HG03175 (cell line): Measurements from ENCODE around the gene ABCB8.

Experiments
- ATAC-seq: cut with Tn5 transposase; IDR thresholded peaks from one replicate; pipeline ENCODE4 v1.9.1; 2021; ENCODE audit warnings: mild to moderate bottlenecking, moderate library complexity; ENCODE audit not compliant: unreplicated experiment

Gene ABCB8

DNA sequence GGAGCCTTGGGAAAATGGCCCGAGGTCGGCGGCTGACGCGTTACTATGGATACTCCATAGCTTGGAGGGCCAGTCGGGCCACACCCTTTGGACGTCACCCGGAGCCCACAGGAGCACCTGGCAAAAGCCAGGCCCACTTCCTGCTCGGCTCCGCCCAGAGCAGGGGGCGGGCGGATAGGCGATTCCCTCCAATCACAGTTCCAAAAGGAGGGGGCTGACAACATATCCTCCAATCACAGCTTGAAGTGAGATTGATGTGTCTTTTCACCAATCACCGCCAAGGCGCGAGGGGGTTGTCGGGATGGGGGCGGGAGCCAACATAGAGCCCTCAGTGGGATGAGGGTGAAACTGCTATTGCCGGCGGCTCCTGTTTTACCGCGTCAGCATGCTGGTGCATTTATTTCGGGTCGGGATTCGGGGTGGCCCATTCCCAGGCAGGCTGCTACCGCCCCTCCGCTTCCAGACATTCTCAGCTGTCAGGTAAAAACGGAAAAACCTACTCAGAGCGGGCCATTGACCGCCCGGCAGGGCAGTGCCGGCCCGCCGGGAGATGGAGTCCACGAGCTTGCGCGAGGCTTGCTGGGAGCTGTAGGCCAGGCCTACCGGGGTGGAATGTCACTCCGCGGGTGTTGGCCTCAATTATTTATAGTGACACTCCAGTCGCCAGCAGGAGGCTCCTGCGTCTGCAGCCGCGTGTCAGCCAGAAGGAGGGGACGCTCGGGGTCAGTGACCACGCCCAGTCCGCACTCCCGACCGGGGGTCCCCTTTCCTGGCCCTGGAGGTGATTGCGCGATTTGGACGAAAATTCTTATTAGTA is at the start of gene ABCB8:
Gene ABCB8 (plus strand): TSS at position 320 of the 817 bp plus-strand sequence. CDS start 66 bp downstream, at position 386.
- ATAC-seq: peak; percentile 96

DNA sequence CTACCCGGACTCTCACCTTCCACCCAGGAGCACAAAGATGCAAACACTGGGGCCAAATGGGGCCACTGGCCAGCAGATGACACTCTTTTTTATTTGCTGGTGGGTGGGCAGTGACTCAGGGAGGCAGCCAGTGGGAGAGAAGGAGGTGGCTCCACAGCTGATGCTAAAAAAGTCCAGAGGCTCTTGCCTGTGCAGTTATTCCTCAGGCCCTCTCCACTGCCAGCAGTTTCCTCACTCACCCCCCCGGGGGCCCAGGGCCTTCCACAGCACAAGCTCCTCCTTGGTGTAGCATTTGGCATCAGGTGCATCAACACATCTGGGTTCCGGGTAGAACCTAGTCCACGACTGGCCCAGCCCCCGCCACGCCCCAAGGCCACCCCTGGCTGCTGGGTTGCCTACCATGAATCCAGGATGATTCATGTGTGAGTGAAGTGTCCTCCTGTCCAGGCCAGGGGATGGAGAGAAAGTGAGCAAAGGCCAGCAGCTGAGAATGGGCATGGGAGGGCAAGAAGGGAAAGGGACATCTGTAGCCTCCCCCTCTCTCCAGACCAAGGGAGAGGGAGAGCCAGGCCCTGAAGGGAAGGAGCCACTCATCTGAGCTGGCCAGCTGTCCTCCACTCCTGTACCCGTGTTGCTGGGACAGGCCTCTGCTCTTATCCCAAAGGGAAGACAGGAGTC is 48.4 kb upstream of the ABCB8 start:
- no peak for ATAC-seq

DNA sequence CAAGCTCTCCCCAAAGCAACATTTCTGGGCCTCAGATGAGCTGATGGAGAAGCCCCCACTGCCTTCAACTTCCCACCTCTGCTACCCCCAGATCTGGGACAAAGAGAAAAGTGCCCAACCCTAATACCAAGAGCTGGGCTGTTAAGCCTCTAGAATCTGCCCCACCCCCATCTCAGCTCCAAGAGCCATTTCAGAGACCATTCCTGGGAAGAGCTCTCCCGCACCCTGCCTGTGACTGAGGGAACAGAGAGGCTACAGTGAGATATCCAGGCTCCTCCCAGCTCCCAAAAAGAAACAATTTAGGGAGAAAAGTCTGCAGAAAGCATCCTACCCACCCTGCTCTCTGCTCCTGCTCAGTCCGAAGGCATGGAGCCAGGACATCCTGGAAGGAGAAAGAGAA is 47.6 kb upstream of the ABCB8 start:
- no peak for ATAC-seq

DNA sequence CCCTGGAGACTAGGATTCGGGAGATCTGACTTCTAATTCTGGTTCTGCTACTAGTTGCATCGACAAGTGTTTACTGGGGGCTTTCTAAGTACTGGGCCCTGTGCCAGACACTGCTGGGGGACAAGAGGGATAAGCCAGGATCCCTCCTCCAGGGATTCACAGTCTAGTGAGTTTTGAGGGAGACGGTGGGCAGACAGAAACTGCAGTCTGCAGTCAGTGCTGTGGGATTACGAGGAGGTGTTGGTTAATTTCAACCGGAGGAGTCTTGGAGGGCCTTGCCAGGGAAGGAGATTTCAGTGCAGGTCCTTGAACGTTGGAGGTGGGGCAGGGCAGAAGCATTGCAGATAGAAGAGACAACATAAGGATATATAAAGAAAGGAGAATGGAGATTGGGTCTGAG is 46.6 kb upstream of the ABCB8 start:
- ATAC-seq: no peak

DNA sequence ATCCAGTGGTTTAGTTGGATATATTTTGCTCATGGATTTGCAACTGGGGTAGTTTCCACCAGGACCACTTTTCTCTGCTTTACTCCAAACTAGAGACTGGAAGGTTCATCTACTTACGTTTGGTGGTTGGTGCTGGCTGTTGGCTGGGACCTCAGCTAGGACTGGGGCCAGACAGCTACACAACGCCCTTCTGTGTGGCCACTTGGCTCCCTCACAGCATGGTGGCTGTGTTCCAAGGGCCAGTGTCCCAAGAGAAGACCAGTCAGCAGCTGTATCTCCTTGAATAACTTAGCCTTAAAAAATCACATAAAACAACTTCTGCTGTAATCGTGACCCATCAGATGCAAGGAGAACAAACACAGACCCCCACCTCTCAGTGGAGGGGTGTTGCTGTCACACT is 45.9 kb upstream of the ABCB8 start:
- no peak for ATAC-seq

DNA sequence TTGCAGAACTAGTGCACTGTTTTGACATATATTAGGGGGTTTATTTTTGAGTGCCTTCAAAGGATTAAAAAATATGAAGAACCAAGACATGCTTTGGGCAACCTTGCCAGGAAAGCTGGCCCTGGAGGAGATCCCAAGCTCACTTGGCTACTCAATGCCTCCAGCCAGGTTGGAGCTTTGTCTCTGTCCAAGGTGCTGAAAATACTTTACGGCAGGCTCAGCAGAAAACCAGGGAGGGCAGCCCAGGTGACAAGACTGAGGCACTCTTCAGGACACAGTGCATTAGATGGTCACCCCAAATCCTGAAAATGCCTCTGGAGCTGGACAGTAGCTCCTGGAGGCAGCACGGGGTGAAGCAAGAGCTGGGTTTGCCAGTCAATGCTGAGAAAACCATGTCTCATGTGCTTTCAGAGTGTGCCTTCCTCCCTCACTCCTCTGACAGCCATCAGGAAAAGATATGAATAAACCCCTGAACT is 44.3 kb upstream of the ABCB8 start:
- no peak for ATAC-seq

DNA sequence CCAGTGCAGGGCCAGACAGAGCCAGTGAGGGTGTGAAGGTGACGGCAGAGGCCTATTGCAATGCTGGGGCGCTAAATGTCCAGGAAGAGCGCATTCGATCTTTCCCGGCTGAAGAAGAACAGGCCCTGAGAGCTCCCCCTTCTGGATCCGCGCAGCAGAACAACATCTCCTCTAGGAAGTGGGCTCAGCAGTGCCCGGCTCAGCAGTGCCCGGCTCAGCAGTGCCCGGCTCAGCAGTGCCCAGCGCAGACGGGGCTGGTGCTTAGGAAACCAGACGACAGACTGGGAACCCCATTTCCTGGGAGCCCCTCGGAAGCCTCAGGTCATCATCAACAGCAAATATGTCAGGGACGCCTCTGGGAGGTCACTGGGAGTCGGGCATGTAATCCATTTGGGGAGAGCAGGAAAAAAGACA is 42.1 kb upstream of the ABCB8 start:
- no peak for ATAC-seq

DNA sequence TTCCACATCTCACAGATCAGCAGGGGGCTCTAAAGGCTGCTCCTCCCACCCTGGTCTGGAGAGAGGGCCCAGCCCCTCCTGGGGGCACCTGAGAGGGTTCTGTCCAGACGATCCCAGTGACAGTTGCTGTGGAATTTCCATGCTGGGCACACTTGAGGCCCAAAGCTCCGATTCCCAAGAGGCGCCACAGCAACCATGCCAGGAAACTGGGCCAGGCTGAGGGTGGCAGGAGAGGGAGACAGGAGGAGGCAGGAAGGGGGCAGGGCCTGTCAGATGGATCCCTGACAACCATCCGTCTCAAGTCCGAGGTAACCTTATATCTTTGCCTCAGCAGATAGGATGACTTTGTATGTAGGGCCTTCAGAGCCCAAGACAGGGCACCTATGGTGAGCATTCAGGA is 41.7 kb upstream of the ABCB8 start:
- ATAC-seq: no peak

DNA sequence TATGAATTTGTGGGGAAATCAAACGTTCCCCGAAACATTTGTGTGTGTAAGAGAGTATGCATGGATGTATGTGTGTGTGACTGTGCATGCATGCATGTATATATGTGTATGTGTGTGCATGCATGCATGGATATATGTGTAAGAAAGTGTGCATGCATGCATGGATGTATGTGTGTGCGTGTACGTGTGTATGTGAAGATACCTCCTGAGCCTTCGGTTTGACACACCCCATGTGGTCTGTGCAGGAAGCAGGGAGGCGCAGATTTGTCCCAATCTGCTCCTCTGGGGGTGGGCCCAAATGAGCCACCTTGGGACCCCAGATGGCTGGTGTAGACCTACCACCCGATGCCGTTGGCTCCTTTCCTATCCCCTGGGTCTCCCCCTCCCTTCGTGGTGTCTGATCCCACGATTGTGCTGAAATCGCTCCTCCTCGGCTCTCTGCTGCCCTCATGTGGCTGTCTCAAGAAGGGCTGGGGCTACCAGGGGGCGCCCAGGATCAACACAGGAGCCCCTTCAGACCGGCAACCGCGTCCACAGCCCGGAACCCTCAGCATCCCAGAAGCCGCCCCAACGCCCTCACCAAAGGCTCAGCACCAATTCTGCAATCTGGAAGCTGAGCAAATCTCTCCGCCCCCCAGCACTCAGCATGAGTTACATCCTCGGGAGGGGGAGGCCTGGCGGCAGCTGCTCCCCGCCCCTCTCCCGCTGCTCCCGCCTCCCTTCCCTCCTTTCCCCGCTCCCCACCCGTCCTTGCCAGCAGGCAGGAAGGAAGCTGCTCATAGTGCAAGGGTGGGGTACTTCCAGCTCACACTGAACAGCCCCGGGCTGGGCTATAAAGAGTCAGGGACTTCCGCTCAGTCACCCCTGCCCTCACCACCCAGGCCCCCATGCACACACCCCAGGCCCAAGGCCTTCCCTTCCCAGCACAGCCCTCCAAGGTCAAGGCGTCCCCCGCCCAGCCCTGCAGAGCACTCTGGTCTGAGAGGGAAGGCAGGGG is 39.7 kb upstream of the ABCB8 start:
- ATAC-seq: no peak

DNA sequence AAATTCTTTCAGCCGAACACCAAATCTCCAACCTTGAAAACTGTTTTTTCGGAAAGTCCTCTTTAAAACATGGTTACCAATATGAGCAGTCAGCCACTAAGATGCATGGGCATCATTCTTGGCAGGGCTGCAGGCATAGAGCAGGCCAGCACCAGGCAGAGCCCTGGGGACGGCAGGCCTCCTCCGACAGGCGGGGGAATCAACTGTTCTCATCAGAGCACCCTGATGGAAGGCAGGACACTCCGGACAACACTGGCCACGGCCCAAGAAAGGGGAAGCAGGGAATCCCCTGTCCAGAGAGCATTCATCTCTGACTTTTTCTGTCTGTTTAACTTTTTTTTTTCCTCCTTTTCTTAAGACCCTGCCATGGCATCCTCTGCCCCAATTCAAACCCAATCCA is 38.8 kb upstream of the ABCB8 start:
- ATAC-seq: no peak

DNA sequence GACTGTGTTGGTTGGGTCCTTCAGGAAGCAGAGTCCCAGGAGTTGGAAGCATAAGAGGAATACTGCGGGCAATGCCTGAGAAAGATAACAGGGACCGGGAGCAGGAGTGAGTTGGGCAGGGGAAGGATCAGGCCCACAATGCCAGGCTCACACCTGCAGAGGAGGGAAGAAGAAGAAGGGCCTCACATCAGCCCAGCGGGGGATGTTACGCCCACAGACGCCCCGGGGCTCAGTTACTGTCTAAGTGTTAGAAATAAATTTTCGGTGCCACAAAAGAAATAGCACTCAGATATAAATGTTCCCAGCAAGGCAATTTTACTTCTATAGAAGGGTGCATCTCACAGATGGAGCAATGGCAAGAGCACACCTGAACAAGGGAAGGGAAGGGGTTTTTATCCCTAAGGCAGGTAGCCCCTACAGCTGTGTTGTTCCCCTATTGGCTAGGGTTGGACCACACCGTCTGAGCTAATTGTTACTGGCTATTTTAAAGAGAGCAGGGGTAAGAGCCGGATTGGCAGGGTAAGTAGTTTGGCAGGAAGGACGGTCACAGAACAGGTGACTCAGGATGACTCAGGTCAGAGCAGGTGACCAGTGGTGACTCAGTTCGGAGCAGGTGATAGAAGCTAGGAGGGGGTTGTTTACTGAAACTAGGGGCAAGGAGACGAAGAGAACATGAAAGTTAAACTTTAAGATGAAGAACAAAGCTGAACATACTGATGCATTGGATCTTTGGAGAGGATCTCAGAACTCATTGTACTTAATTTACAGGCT is 37.6 kb upstream of the ABCB8 start, which contains the start of gene NOS3:
Gene NOS3 (plus strand): TSS at position 602 of the 771 bp plus-strand sequence. CDS start 2,787 bp downstream, outside the sequence.
- no peak for ATAC-seq

DNA sequence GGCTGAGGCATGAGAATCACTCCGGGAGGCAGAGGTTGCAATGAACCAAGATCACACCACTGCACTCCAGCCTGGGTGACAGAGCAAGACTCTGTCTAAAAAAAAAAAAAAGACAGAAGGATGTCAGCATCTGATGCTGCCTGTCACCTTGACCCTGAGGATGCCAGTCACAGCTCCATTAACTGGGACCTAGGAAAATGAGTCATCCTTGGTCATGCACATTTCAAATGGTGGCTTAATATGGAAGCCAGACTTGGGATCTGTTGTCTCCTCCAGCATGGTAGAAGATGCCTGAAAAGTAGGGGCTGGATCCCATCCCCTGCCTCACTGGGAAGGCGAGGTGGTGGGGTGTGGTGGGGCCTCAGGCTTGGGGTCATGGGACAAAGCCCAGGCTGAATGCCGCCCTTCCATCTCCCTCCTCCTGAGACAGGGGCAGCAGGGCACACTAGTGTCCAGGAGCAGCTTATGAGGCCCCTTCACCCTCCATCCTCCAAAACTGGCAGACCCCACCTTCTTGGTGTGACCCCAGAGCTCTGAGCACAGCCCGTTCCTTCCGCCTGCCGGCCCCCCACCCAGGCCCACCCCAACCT is 36.1 kb upstream of the ABCB8 start:
- ATAC-seq: no peak

DNA sequence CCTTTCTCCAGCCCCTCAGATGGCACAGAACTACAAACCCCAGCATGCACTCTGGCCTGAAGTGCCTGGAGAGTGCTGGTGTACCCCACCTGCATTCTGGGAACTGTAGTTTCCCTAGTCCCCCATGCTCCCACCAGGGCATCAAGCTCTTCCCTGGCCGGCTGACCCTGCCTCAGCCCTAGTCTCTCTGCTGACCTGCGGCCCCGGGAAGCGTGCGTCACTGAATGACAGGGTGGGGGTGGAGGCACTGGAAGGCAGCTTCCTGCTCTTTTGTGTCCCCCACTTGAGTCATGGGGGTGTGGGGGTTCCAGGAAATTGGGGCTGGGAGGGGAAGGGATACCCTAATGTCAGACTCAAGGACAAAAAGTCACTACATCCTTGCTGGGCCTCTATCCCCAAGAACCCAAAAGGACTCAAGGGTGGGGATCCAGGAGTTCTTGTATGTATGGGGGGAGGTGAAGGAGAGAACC is 35.4 kb upstream of the ABCB8 start:
- peak; percentile 55 for ATAC-seq

DNA sequence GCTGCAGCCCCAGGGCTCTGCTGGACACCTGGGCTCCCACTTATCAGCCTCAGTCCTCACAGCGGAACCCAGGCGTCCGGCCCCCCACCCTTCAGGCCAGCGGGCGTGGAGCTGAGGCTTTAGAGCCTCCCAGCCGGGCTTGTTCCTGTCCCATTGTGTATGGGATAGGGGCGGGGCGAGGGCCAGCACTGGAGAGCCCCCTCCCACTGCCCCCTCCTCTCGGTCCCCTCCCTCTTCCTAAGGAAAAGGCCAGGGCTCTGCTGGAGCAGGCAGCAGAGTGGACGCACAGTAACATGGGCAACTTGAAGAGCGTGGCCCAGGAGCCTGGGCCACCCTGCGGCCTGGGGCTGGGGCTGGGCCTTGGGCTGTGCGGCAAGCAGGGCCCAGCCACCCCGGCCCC is 34.7 kb upstream of the ABCB8 start:
- no peak for ATAC-seq

DNA sequence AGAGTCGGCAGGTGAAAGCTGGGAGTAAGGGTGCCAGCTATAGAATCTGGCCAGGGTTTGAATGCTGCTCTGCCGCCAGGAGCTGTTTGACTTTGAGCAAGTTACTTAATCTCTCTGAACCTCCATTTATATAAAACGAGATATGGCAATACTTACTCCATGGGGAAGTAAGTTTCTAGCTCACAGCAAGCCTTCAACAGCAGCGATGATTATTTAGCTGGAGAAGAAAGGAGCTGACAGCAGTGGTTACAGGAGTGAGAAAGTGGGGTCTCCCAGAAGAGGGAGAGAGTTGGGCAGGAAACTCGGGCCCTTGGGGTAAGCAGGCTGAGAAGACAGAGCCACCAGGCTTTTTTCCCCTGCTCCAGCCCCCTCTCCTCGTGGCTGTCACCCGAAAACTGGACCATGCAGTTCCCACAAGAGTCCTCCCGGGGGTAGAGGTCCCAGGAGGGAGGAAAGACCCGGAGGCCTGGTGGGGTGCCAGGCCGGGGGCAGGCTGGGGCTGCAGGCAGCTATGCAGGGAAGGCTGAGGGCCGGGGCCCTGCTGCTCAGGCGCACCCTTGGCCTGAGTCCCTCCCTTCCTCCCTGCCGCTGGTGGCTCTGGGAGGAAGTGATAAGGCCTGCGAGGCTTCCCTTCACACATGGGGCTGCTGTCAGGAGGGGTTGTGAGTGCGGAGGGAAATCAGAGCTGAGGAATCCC is 34.0 kb upstream of the ABCB8 start:
- no peak for ATAC-seq

DNA sequence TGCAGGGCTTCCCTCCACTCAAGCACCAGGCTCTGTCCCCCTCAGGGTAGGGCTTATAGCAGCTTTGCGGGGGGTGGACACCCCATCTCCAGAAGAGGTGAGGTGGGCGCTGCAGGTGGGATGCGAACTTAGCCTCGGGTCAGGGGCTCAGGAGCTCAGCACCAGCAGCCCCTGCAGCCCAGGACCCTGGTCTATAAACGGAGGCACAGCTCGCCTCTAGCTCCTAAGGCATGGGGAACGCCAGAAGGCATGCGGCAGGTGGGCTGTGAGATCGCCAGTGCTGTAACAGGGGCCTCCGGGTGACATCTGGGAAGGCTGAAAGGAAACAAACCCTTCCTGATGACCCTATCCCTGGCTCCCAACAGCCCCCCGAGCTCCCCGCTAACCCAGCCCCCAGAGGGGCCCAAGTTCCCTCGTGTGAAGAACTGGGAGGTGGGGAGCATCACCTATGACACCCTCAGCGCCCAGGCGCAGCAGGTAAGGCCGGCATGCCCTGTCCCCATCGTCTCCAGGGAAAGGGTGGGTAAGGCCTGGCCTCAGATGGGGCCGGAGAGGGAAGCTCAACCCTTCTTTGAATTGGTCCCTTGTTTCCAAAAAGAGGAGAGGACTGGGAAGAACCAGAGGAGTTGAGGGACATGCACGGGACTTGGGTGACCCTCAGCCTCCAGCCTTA is 33.3 kb upstream of the ABCB8 start:
- no peak for ATAC-seq

DNA sequence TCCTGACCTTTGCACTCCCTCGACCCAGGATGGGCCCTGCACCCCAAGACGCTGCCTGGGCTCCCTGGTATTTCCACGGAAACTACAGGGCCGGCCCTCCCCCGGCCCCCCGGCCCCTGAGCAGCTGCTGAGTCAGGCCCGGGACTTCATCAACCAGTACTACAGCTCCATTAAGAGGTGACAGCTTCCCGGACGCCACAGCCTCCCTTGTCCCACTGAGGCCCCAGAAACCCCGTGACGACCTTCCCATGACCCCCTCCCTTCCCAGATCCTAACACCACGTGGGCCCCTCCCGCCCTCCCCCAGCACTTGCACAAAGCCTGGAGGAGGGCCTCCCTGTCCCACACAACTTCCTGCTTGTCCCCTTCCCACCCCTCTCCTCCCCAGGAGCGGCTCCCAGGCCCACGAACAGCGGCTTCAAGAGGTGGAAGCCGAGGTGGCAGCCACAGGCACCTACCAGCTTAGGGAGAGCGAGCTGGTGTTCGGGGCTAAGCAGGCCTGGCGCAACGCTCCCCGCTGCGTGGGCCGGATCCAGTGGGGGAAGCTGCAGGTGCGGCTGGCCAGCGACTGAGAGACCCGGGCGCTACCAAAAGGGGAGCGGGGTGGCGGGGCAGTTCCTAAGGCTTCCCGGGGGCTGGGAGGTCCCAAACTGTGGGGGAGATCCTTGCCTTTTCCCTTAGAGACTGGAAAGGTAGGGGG is 31.7 kb upstream of the ABCB8 start:
- ATAC-seq: no peak

DNA sequence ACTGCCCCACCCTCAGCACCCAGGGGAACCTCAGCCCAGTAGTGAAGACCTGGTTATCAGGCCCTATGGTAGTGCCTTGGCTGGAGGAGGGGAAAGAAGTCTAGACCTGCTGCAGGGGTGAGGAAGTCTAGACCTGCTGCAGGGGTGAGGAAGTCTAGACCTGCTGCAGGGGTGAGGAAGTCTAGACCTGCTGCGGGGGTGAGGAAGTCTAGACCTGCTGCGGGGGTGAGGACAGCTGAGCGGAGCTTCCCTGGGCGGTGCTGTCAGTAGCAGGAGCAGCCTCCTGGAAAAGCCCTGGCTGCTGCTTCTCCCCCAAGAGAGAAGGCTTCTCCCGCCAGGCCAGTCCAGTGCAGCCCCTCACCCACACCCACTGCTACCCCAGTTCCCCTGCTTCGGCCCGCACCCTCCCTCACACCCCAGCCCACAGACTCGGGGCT is 31.2 kb upstream of the ABCB8 start:
- ATAC-seq: no peak
